ENCODE data around the gene THPO. TPM values are rescaled to one million over a fixed set of nuclear protein-coding genes. Genes with fewer than 3 reads are reported as not detected.

THPO gene
- polyA plus RNA-seq, 1 donor (not counting 4 experiments of a cell fraction or from before 2014, with no cell fraction given): not detected

DNA sequence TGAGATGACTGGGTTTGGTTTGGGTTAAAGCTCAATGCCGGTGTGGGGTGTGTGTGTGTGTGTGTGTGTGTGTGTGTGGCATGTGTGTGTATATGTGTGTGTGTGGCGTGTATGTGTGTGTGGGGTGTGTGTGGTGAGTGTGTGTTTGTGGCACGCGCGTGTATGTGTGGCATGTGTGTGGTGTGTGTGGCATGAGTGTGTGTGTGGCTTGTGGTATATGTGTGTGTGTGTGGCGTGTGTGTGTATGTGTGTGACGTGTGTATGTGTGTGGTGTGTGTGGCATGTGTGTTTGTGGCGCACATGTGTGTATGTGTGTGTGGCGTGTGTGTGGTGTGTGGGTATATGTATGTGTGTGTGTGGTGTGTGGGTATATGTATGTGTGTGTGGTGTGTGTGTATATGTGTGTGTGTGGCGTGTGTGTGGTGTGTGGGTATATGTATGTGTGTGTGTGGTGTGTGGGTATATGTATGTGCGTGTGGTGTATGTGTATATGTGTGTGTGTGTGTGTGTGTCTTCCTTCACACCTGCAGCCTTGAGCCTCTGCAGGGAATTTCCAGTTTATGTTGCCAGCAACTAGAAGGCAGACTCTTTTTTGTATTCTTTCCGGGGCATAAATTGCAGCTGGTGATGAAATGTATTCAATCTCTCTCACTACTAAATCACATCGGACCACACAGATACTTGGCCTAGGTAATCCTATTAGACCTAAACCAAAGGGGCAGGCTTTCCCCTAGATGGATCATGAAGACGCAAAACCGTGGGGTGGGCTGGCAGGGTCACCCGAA is 36.6 kb upstream of the THPO start:
- no peak overlapping the region for H3K27ac ChIP-seq (ENCODE audit: control insufficient read depth, insufficient read depth, low read length)
- TF ChIP-seq, protein P1, sequence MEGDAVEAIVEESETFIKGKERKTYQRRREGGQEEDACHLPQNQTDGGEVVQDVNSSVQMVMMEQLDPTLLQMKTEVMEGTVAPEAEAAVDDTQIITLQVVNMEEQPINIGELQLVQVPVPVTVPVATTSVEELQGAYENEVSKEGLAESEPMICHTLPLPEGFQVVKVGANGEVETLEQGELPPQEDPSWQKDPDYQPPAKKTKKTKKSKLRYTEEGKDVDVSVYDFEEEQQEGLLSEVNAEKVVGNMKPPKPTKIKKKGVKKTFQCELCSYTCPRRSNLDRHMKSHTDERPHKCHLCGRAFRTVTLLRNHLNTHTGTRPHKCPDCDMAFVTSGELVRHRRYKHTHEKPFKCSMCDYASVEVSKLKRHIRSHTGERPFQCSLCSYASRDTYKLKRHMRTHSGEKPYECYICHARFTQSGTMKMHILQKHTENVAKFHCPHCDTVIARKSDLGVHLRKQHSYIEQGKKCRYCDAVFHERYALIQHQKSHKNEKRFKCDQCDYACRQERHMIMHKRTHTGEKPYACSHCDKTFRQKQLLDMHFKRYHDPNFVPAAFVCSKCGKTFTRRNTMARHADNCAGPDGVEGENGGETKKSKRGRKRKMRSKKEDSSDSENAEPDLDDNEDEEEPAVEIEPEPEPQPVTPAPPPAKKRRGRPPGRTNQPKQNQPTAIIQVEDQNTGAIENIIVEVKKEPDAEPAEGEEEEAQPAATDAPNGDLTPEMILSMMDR (optimal IDR thresholded peaks at IDR 0.05 in 1 of 3, IDR thresholded peaks at IDR 0.05 in 1 of 3, conservative IDR thresholded peaks at IDR 0.05 in 1 of 3; ENCODE audit: extremely low read depth in 1 of 3, insufficient read depth in 2 of 3, low read length in 3 of 3): no peak
- TF ChIP-seq EZH2 (IDR thresholded peaks at IDR 0.05; ENCODE audit: low read length): no peak
- H3K9me3 ChIP-seq (ENCODE audit: control insufficient read depth, low read depth, low read length): no peaks in the 10 kb centered on the region
- H3K79me2 ChIP-seq (ENCODE audit: control insufficient read depth, insufficient read depth, low read length): no peaks in the 10 kb centered on the region
- no peaks in the 10 kb centered on the region for H3K9me1 ChIP-seq (ENCODE audit: control insufficient read depth, extremely low read depth, insufficient read depth, low read length)
- no peak overlapping the region for H3K9ac ChIP-seq (ENCODE audit: control insufficient read depth, extremely low read depth, insufficient read depth, low read length)
- H4K20me1 ChIP-seq (ENCODE audit: control insufficient read depth, extremely low read depth, insufficient read depth, low read length): no peaks in the 10 kb centered on the region
- H3K27me3 ChIP-seq (ENCODE audit: control insufficient read depth, extremely low read depth, insufficient read depth, low read length): no peaks in the 10 kb centered on the region
- dilution Hi-C loops (cut with MboI; ENCODE audit: extremely low pct_ligation_motif_present, low sequenced_read_pairs): no loop called here
- DNase-seq (ENCODE audit: low read depth, low spot score) (no peak), FAIRE-seq (peak; percentile 57)
- no peaks in the 10 kb centered on the region for H3K36me3 ChIP-seq (ENCODE audit: control insufficient read depth in 2 of 2, extremely low read depth in 1 of 2, insufficient read depth in 2 of 2, low read length in 2 of 2)
- no peak overlapping the region for H3K4me3 ChIP-seq (ENCODE audit: control insufficient read depth in 2 of 3, extremely low read depth in 1 of 3, insufficient read depth in 2 of 3, low read depth in 1 of 3, low read length in 3 of 3)
- no peak overlapping the region for H2AFZ ChIP-seq (ENCODE audit: control insufficient read depth, low read length)
- no peak overlapping the region for H3K4me2 ChIP-seq (ENCODE audit: control insufficient read depth, extremely low read depth, insufficient read depth, low read depth, low read length)
- no peaks in the 10 kb centered on the region for H3K4me1 ChIP-seq (ENCODE audit: control insufficient read depth, extremely low read depth, insufficient read depth, low read length)

DNA sequence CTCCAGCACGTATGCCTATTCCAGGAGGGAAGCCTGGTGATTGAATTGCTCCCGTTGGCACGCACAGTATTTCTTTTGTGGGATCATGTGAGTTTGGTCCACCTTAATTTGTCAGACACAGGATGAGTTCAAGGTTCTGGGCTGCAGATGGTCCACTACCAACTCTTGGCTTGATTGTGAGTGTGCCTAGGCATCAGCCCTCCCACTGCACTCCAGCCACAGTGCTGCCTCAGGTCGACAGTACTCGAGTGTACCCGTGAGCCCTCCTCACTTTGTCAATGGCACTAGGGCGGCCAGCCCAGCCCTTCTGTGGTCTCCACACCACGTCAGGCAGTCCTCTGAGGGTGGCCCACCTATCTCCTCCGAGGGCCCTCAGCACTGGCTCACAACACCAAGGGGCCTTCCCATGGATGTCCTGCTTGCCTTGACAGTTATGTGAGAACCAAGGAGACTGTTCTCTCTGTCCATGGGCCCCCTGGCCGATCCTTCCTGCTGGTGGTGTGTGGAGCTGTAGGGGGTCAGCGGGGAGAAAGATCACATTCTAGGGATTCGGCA is 32.0 kb upstream of the THPO start:
- H2AFZ ChIP-seq (ENCODE audit: control insufficient read depth, low read length): no peak overlapping the region
- dilution Hi-C loops (cut with MboI; ENCODE audit: extremely low pct_ligation_motif_present, low sequenced_read_pairs): no loop called here
- no peaks in the 10 kb centered on the region for H3K4me1 ChIP-seq (ENCODE audit: control insufficient read depth, extremely low read depth, insufficient read depth, low read length)
- no peak overlapping the region for H3K4me3 ChIP-seq (ENCODE audit: control insufficient read depth in 2 of 3, extremely low read depth in 1 of 3, insufficient read depth in 2 of 3, low read depth in 1 of 3, low read length in 3 of 3)
- no peak overlapping the region for H3K27ac ChIP-seq (ENCODE audit: control insufficient read depth, insufficient read depth, low read length)
- H3K4me2 ChIP-seq (ENCODE audit: control insufficient read depth, extremely low read depth, insufficient read depth, low read depth, low read length): no peak overlapping the region
- no peak overlapping the region for H3K9ac ChIP-seq (ENCODE audit: control insufficient read depth, extremely low read depth, insufficient read depth, low read length)
- no peaks in the 10 kb centered on the region for H3K36me3 ChIP-seq (ENCODE audit: control insufficient read depth in 2 of 2, extremely low read depth in 1 of 2, insufficient read depth in 2 of 2, low read length in 2 of 2)
- H3K9me3 ChIP-seq (ENCODE audit: control insufficient read depth, low read depth, low read length): no peaks in the 10 kb centered on the region
- FAIRE-seq: no peak
- TF ChIP-seq, protein P1 (optimal IDR thresholded peaks at IDR 0.05 in 1 of 3, IDR thresholded peaks at IDR 0.05 in 1 of 3, conservative IDR thresholded peaks at IDR 0.05 in 1 of 3; ENCODE audit: extremely low read depth in 1 of 3, insufficient read depth in 2 of 3, low read length in 3 of 3): no peak
- no peak for TF ChIP-seq EZH2 (IDR thresholded peaks at IDR 0.05; ENCODE audit: low read length)
- no peaks in the 10 kb centered on the region for H3K9me1 ChIP-seq (ENCODE audit: control insufficient read depth, extremely low read depth, insufficient read depth, low read length)
- no peak for DNase-seq (ENCODE audit: low read depth, low spot score)
- H4K20me1 ChIP-seq (ENCODE audit: control insufficient read depth, extremely low read depth, insufficient read depth, low read length): no peaks in the 10 kb centered on the region
- no peaks in the 10 kb centered on the region for H3K79me2 ChIP-seq (ENCODE audit: control insufficient read depth, insufficient read depth, low read length)
- no peaks in the 10 kb centered on the region for H3K27me3 ChIP-seq (ENCODE audit: control insufficient read depth, extremely low read depth, insufficient read depth, low read length)
